SU-DHL-6 (cell line): ENCODE data around the gene CHN1.

ENCODE experiments used
- H2AFZ ChIP-seq: fragments of 200-600 bp; sonication (generic); 2 replicates; pipeline ENCODE4 v1.6.1; 2014; ENCODE audit warnings: low read depth, mild to moderate bottlenecking, moderate library complexity, mixed read lengths, antibody characterized with exemption, low read length; ENCODE audit not compliant: severe bottlenecking
- H3F3A ChIP-seq: fragments of 200-600 bp; shearing (Covaris generic); 2 replicates; pipeline ENCODE4 v1.6.0; 2016; ENCODE audit warnings: antibody characterized with exemption, mild to moderate bottlenecking; ENCODE audit not compliant: insufficient read depth
- H3K27ac ChIP-seq: fragments of 200-600 bp; sonication (generic); 2 replicates; pipeline ENCODE4 v1.5.1; 2016; ENCODE audit warnings: low read depth, mild to moderate bottlenecking, low read length, moderate library complexity, mixed read lengths
- H3K27me3 ChIP-seq: fragments of 200-600 bp; sonication (generic), shearing (Covaris generic); 2 replicates; pipeline ENCODE4 v1.6.0; 2014; ENCODE audit warnings: mild to moderate bottlenecking, low read length
- H3K36me3 ChIP-seq: fragments of 200-600 bp; sonication (generic); 2 replicates; pipeline ENCODE4 v1.6.1; 2014; ENCODE audit warnings: mild to moderate bottlenecking, low read length, mixed read lengths
- H3K4me2 ChIP-seq: fragments of 300-600, 200-600 bp; shearing (Covaris generic), sonication (generic); 2 replicates; pipeline ENCODE4 v1.6.0; 2014; ENCODE audit warnings: low read length, low read depth, mild to moderate bottlenecking; ENCODE audit not compliant: poor library complexity, severe bottlenecking
- H3K4me3 ChIP-seq: fragments of 200-600 bp; sonication (generic); 2 replicates; pipeline ENCODE4 v1.5.1; 2014; ENCODE audit warnings: antibody characterized with exemption, low read length, mild to moderate bottlenecking, mixed read lengths; ENCODE audit not compliant: insufficient read depth, poor library complexity, severe bottlenecking
- H3K79me2 ChIP-seq: fragments of 200-600 bp; sonication (generic); 2 replicates; pipeline ENCODE4 v1.6.1; 2014; ENCODE audit warnings: mild to moderate bottlenecking, low read length, moderate library complexity; ENCODE audit not compliant: insufficient read depth
- H3K9ac ChIP-seq: fragments of 200-600 bp; sonication (generic); 2 replicates; pipeline ENCODE4 v1.7.0; 2014; ENCODE audit warnings: mild to moderate bottlenecking, low read length
- H3K9me2 ChIP-seq: fragments of 200-600 bp; sonication (generic); replicated peaks from 2 replicates; pipeline ENCODE4 v1.6.1; 2014; ENCODE audit warnings: low read length; ENCODE audit not compliant: insufficient read depth
- H3K9me3 ChIP-seq: fragments of 200-600 bp; sonication (generic); 2 replicates; pipeline ENCODE4 v1.6.1; 2014; ENCODE audit warnings: low read length, mixed read lengths; ENCODE audit not compliant: insufficient read depth
- H4K20me1 ChIP-seq: fragments of 200-600 bp; sonication (generic); 2 replicates; pipeline ENCODE4 v1.6.1; 2014; ENCODE audit warnings: low read depth, mild to moderate bottlenecking, antibody characterized with exemption, low read length, moderate library complexity, mixed read lengths
- CTCF ChIP-seq: fragments of 200-600 bp; sonication (generic); IDR thresholded peaks from one replicate; pipeline ENCODE4 v1.5.1; 2017; ENCODE audit warnings: antibody characterized with exemption, mild to moderate bottlenecking, low read length, moderate library complexity; ENCODE audit not compliant: insufficient read depth, poor library complexity, severe bottlenecking
- EZH2phosphoT487 ChIP-seq: fragments of 200-600 bp; sonication (generic), shearing (Covaris generic); conservative IDR thresholded peaks from 2 replicates; pipeline ENCODE4 v1.6.1; 2018; ENCODE audit warnings: mild to moderate bottlenecking, antibody characterized with exemption, low read length, moderate library complexity, mixed read lengths

Gene CHN1

DNA sequence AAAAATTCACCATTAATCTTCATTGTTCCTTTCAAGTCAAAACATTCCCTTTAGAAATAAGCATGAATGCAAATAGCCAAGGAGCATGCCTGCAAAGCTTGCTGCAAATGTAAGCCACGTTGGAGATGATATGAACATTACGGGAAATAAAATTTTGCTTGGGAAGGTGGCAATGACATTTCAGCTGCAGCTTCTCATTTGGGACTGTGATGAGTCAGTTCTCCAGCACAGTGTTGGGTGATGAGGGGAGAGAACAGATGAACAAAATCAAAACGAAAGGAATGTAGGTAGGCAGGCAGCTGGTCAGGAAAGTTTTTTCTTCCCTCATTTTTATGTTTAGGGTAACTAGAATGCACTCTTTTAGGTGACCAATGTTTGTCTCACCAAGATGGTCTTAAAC, 175.6 kb downstream of the CHN1 start:
- no peak for TF ChIP-seq EZH2phosphoT487
- no peak for TF ChIP-seq CTCF
- no peaks in the 10 kb centered on the region for H4K20me1 ChIP-seq
- no peak overlapping the region for H2AFZ ChIP-seq
- no peak overlapping the region for H3K4me3 ChIP-seq
- no peaks in the 10 kb centered on the region for H3F3A ChIP-seq
- H3K27me3 ChIP-seq: no peaks in the 10 kb centered on the region
- no peak overlapping the region for H3K27ac ChIP-seq
- no peak overlapping the region for H3K4me2 ChIP-seq
- H3K79me2 ChIP-seq: no peaks in the 10 kb centered on the region
- no peak overlapping the region for H3K9ac ChIP-seq
- no peaks in the 10 kb centered on the region for H3K9me3 ChIP-seq
- H3K9me2 ChIP-seq: no peaks in the 10 kb centered on the region
- H3K36me3 ChIP-seq: no peaks in the 10 kb centered on the region

DNA sequence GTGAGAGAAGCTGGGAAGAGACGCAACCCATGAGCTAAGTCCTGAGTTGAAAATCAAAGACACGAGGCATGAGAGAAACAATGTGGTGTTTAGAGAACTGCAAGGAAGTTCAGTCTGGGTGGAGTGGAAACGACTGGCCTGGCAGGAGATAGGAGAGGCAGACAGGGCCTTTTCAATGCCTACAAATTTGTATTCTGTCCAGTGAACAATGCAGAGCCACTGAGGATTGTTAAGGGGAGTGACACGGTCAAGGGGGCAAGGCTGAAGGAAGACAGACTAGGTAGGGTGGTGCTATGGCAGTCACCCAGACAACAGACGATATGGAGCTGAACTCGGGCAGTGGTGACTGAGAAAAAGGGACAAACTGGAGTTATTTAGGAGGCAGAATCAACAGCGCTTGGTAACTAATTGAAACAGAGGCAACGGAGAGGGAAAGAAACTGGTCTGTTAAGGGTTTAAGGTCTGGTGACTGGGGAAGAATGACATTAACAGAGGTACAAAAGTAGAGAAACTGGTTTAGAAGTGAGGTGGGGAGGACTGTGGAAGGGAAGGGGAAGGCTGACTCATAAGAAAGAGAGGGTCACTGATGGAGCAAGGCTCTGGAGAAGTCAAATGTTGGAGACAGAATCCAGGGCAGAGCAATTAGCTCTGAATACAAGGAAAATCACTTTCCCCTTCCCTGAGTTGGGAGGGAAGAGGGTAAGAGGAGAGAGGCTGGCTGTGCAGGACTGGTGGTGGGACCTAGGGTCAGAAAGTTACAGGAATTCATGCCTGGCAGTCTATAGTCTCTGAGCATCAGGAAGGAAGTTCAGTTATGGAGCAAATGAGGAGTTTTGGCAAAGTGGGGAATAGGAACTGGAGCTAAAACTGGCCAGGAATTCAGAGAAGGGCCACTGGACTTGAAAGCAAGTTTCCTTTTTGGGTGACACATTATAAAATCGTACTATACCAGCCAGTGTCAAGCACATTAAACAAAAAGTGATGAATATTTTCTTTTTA, 177.5 kb downstream of the CHN1 start:
- Histone ChIP-seq H3K27me3 (no peaks in the 10 kb centered on the region), H3K36me3 (no peaks in the 10 kb centered on the region), H3K79me2 (no peaks in the 10 kb centered on the region), H4K20me1 (no peaks in the 10 kb centered on the region), H3K9ac (no peak overlapping the region), H3K4me3 (no peak overlapping the region), H3K27ac (no peak overlapping the region), H2AFZ (no peak overlapping the region), H3F3A (no peaks in the 10 kb centered on the region), H3K9me3 (no peaks in the 10 kb centered on the region), H3K4me2 (no peak overlapping the region), H3K9me2 (no peaks in the 10 kb centered on the region)
- TF ChIP-seq CTCF (no peak), EZH2phosphoT487 (no peak)

DNA sequence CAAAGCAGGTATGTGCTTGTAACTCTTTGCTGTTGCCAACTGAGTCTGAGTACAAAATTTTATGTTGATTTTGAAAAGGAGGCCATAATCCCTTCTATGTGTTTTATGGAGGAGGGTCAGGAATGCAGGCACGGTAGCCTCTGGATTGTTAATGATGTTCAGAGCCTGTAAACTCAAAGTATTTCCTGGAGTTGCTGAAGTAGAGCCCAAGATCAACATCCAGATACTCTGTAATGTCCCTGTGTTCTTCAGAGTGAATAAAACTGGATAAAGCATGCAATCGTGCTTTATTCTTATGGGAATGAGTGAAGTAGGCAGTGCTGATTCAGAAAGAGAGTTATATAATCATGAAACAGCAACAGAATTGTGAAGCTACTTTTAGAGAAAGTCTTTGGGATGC, 179.1 kb downstream of the CHN1 start:
- Histone ChIP-seq H3K9ac (no peak overlapping the region), H3K9me3 (no peaks in the 10 kb centered on the region), H2AFZ (no peak overlapping the region), H3K4me3 (no peak overlapping the region), H3K36me3 (no peaks in the 10 kb centered on the region), H3K79me2 (no peaks in the 10 kb centered on the region), H3K4me2 (no peak overlapping the region), H3K9me2 (no peaks in the 10 kb centered on the region), H3K27me3 (no peaks in the 10 kb centered on the region), H3K27ac (no peak overlapping the region), H4K20me1 (no peaks in the 10 kb centered on the region), H3F3A (no peaks in the 10 kb centered on the region)
- TF ChIP-seq EZH2phosphoT487 (no peak), CTCF (no peak)
